Tibial artery (tissue), 4 donors: ENCODE data around the gene SMR3B.

Experiments
- DNase-seq, 2 donors: peaks; one replicate each; pipeline ENCODE4 v3.0.0-alpha.2; 2019
- H3K27ac ChIP-seq, 2 donors: fragments of 200-600 bp; sonication (generic) in 1 of 2; 1 replicate in 1 of 2; 2 replicates in 1 of 2; pipeline ENCODE4 v1.5.1; 2018 to 2019; ENCODE audit warnings: mild to moderate bottlenecking in 1 of 2
- H3K27me3 ChIP-seq, 2 donors: fragments of 200-600 bp; sonication (generic) in 1 of 2; one replicate each; pipeline versions ENCODE4 v1.5.1 to v1.6.0; 2016 to 2019
- H3K36me3 ChIP-seq, 3 donors: fragments of 200-600 bp; sonication (generic) in 2 of 3; one replicate each; pipeline ENCODE4 v1.5.1; 2016 to 2019; ENCODE audit warnings: mild to moderate bottlenecking in 2 of 3
- H3K4me1 ChIP-seq, 4 donors: fragments of 200-600 bp; sonication (generic) in 2 of 4; 1 replicate in 3 of 4; 2 replicates in 1 of 4; pipeline ENCODE4 v1.5.1; 2016 to 2019
- H3K4me3 ChIP-seq, 2 donors: fragments of 200-600 bp; sonication (generic) in 1 of 2; 1 replicate in 1 of 2; 2 replicates in 1 of 2; pipeline ENCODE4 v1.5.1; 2018 to 2019; ENCODE audit warnings: mild to moderate bottlenecking in 2 of 2
- H3K9me3 ChIP-seq, 3 donors: fragments of 200-600 bp; sonication (generic) in 1 of 3; one replicate each; pipeline ENCODE4 v1.5.1; 2016 to 2019
- intact Hi-C: fragments of 100-400 bp; cut with DNase I; formaldehyde crosslinking; loops from one replicate; pipeline ENCODE4 v1.15.0; 2023; ENCODE audit warnings: low total_unique reads
- TF ChIP-seq, protein P1 (sequence below), 2 experiments: fragments of 200-600 bp in 1 of 2; fragments of 450-650 bp in 1 of 2; IDR thresholded peaks; one replicate each; pipeline ENCODE4 v1.5.1; 2017 to 2019; ENCODE audit warnings: antibody characterized with exemption in 2 of 2, mild to moderate bottlenecking in 1 of 2, moderate library complexity in 1 of 2

The SMR3B gene

DNA sequence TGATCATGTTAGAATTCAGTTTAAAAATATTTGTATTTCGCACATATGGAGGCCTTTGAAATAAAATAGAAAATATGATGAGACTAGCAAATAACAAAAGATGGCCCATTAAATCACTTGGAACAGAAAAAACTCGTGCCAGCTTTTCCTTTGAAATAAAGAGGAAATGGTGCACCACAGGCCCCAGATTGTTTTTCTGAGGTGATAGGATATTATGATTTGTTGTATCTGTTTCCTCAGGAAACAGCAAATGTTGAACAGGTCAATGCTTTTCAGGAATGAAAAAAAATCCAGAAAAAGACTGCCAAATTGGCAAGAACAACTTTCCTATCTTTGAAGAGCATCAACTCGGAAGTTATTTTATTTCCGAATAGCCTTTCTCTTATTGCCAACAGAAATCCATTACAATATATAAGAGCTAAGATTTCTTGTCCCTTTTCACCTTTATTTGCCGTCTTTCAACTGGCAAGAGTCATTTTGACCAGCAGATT, at the start of gene SMR3B:
TSS of gene SMR3B (plus strand) at position 441 of the 491 bp plus-strand sequence. CDS start 1,380 bp downstream, outside the sequence.
- no peaks in the 10 kb centered on the region for H3K9me3 ChIP-seq
- H3K27ac ChIP-seq: no peak within 1 kb of the TSS
- H3K27me3 ChIP-seq: no peaks in the 10 kb centered on the region
- no peak within 1 kb of the TSS for H3K4me3 ChIP-seq
- TF ChIP-seq, protein P1, sequence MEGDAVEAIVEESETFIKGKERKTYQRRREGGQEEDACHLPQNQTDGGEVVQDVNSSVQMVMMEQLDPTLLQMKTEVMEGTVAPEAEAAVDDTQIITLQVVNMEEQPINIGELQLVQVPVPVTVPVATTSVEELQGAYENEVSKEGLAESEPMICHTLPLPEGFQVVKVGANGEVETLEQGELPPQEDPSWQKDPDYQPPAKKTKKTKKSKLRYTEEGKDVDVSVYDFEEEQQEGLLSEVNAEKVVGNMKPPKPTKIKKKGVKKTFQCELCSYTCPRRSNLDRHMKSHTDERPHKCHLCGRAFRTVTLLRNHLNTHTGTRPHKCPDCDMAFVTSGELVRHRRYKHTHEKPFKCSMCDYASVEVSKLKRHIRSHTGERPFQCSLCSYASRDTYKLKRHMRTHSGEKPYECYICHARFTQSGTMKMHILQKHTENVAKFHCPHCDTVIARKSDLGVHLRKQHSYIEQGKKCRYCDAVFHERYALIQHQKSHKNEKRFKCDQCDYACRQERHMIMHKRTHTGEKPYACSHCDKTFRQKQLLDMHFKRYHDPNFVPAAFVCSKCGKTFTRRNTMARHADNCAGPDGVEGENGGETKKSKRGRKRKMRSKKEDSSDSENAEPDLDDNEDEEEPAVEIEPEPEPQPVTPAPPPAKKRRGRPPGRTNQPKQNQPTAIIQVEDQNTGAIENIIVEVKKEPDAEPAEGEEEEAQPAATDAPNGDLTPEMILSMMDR (IDR thresholded peaks at IDR 0.05): no peak
- H3K36me3 ChIP-seq: no peaks in the 10 kb centered on the region
- intact Hi-C loops: no loop called here
- H3K4me1 ChIP-seq: no peaks in the 10 kb centered on the region
- no peak for DNase-seq

DNA sequence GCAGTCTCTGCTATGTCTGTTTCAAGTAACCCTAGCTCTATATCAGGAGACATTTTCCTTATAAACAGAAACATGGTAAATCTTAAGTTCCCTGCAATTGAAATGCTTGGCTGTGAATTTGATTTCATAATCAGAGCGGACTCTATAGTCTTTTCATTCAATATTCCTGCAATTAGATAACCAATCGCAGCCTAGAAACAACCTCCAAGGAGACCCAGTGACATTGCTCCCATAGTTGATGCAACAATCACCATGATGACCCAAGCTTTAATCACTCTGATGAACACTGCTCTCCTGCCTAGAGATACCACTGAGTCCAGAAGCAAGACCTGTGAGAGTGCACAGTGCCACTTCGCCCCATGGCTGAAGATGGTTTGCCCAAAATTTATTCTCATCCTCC, 48.2 kb upstream of the SMR3B start, which contains the start of gene CABS1:
TSS of gene CABS1 (plus strand) at position 301 of the 400 bp plus-strand sequence. CDS start at position 360, 59 bp downstream.
- H3K4me1 ChIP-seq: no peaks in the 10 kb centered on the region
- no peaks in the 10 kb centered on the region for H3K9me3 ChIP-seq
- H3K27ac ChIP-seq: no peak within 1 kb of the TSS
- intact Hi-C loops: no loop called here
- DNase-seq: no peak
- no peaks in the 10 kb centered on the region for H3K27me3 ChIP-seq
- no peak within 1 kb of the TSS for H3K4me3 ChIP-seq
- H3K36me3 ChIP-seq: no peaks in the 10 kb centered on the region
- TF ChIP-seq, protein P1 (IDR thresholded peaks at IDR 0.05): no peak

DNA sequence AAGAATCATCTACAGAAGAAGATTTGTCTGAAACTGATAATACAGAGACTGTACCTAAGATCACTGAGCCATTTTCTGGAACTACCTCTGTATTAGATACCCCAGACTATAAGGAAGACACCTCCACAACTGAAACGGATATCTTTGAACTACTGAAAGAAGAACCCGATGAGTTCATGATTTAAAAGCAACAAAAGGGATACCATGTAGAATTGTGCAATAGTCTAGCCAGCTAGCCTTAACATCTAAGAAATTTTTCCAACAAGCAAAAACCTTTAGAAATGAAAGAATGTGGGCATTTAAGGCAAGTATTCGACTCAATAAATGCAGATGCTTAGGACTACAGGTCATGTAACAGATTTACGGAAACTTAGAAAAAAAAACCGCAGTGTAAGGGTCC, 46.9 kb upstream of the SMR3B start:
- H3K27me3 ChIP-seq: no peaks in the 10 kb centered on the region
- TF ChIP-seq, protein P1 (IDR thresholded peaks at IDR 0.05): no peak
- no peaks in the 10 kb centered on the region for H3K4me1 ChIP-seq
- H3K36me3 ChIP-seq: no peaks in the 10 kb centered on the region
- DNase-seq: no peak
- no peak overlapping the region for H3K27ac ChIP-seq
- H3K4me3 ChIP-seq: no peak overlapping the region
- intact Hi-C loops: no loop called here
- no peaks in the 10 kb centered on the region for H3K9me3 ChIP-seq

- Histone ChIP-seq H3K4me3 (no peak overlapping the region), H3K27ac (no peak overlapping the region), H3K36me3 (no peaks in the 10 kb centered on the region), H3K4me1 (no peaks in the 10 kb centered on the region), H3K9me3 (no peaks in the 10 kb centered on the region), H3K27me3 (no peaks in the 10 kb centered on the region)
- intact Hi-C loops: no loop called here
- no peak for DNase-seq
- TF ChIP-seq, protein P1 (IDR thresholded peaks at IDR 0.05): no peak
Observed at GRCh38 chr4:70337886-70338420, 45.0 kb upstream of the SMR3B start.

DNA sequence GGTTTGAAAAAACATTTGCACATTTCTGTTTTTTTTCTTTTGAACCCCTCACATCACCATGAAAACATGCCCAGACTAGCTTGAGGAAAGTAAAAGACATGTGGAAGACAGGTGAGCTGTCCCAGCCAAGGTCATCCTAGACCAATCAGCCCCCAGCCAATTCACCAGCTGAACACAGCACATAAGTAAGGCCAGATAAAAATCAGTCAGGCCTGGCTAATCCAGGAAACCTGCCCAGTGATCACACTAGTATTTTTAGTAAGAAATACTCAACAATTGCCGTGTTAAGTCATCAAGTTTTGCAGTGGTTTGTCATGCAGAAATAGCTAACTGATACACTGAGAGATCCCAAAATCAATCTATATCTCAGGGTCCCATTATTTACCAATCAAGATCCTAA, 26.7 kb upstream of the SMR3B start:
- H3K4me3 ChIP-seq: no peak overlapping the region
- H3K4me1 ChIP-seq: no peaks in the 10 kb centered on the region
- H3K9me3 ChIP-seq: no peaks in the 10 kb centered on the region
- intact Hi-C loops: no loop called here
- H3K36me3 ChIP-seq: no peaks in the 10 kb centered on the region
- H3K27ac ChIP-seq: no peak overlapping the region
- no peak for DNase-seq
- TF ChIP-seq, protein P1 (IDR thresholded peaks at IDR 0.05): no peak
- H3K27me3 ChIP-seq: no peaks in the 10 kb centered on the region
